ENCODE measurements around the gene CDC7.
"Not testable (repeated sequence)": the region's sequence is repeated elsewhere in the genome, so short reads cannot be mapped to it uniquely, and the experiment has no call there.

The CDC7 gene

DNA sequence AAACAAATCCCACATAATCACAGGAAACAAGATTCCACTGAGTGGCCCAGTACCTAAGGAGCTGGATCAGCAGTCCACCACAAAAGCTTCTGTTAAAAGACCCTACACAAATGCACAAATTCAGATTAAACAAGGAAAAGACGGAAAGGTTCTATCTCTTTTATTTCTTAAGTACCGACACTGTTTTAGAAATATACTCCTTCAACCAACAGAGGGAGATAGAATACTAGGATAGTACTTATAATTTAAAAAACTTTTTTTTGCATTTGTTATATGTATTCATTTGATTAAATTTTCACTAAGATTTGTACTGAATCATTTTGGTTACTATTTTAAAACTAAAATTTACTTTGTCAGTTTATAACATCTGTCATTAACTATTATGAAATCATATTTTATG is 12.5 kb downstream of the CDC7 start:
- no peak for DNase-seq

DNA sequence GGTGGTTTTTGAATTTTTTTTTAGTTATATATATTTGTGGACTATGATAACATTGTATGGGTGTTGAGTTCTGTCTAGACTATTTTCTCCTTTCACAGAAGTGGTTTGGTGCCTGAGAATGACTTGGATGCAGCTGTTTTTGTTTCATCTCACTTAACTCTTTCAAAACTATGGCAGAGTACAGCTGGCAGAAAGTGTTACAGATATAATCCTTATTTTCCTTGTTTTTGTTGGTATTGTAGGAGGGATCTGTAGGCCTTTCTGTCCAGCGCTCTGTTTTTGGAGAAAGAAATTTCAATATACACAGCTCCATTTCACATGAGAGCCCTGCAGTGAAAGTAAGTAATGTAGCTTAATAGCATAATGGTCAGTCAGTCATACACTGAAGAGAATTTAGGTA is 13.1 kb downstream of the CDC7 start:
- no peak for DNase-seq

- DNase-seq = no peak
These were observed 15.3 kb downstream of the CDC7 start for GRCh38 chr1:91515994-91516393.

GRCh38 chr1:91516605-91517004 is 16.0 kb downstream of the CDC7 start:
- not testable (repeated sequence) for DNase-seq

DNA sequence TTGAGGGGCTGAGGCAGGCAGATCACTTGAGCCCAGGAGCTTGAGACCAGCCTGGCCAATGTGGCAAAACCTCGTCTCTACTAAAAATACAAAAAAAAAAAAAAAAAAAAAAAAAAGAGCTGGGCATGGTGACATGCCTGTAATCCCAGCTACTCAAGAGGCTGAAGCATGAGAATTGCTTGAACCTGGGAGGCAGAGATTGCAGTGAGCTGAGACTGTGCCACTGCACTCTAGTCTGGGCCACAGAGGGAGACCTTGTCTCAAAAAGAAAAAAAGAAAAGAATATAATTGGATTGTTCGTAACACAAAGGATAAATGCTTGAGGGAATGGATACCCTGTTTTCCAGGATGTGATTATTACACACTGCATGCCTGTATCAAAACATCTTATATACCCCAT is 18.5 kb downstream of the CDC7 start:
- peak; percentile 63 for DNase-seq

DNA sequence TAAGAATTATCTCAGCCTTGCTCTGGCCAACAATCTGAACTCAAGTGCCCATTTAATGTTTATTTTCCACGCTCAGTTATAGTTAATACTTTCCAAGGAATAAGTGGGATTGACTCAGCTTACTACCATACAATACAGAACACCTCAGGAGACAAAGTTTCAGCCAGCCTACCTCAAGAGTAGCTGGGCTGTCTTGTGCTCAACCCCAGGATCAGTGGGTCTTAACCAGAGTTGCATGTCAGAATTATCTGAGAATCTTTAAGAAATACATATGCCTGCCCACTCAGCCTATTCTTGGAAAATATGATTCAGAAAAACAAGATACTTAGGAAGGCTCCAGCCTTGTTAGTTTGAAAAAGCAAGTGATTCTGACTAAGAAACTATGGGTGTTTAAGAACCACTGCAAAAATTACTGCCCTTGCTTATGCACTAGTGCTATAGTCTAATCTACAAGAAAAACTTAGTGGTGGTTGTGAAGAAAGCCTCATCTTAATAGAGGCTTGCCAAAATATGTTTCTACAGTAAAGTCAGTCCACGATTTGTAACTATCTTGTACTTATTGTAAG is 20.4 kb downstream of the CDC7 start:
- no peak for DNase-seq

- DNase-seq = peak; percentile 18
These were observed 22.8 kb downstream of the CDC7 start for GRCh38 chr1:91523482-91523881.

- no peak for DNase-seq
These were observed 25.8 kb downstream of the CDC7 start for GRCh38 chr1:91526496-91526895.

- DNase-seq = no peak
These were observed 26.7 kb downstream of the CDC7 start for GRCh38 chr1:91527266-91527765.

GRCh38 chr1:91527781-91528180 is 27.1 kb downstream of the CDC7 start:
- no peak for DNase-seq

DNA sequence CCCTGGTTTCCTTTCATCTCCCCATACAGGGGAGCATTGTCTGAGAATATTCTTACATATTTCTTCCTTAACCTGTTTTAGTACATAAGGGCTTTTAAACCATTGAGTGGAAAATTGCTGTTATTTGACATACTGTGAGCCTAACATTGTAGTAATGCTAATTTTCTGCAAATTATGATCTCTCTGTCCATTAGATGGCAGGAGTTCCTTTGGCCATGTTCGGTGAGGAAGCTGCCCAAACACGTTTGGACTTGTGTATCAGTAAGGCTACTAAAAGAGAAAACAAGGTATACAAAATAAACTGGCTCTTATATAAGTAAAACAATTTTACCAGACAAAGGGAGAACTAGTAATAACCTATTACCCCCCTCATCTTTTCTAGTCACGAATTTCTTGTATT is 29.2 kb downstream of the CDC7 start:
- DNase-seq = peak; percentile 27

- no peak for DNase-seq
These were observed 32.8 kb downstream of the CDC7 start for GRCh38 chr1:91533361-91534024.

DNA sequence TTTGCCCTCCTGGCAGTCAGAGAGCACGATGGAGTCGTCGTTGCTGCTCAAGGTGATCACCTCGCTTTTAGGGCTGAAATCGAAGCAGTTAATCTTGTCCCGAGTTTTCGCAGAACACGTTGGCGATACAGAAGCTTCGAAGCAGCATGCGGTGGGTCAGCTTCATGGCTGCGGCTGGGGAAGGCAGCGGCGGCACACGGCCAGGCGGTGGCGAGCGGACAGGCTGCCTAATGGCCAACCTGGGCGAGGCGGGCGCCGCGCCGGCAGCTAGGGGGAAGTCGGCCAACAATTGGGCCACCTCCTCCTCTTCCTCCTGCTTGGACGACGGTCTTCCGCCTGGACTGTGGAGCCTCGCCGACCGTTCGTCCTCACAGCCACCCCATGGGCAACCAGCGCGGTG is 34.8 kb downstream of the CDC7 start:
- DNase-seq = no peak

GRCh38 chr1:91537281-91537986 is 36.8 kb downstream of the CDC7 start:
- DNase-seq = peak; percentile 28

GRCh38 chr1:91537987-91538304 is 37.3 kb downstream of the CDC7 start:
- no peak for DNase-seq

- DNase-seq = no peak
These were observed 40.3 kb downstream of the CDC7 start for GRCh38 chr1:91540910-91541309.

DNA sequence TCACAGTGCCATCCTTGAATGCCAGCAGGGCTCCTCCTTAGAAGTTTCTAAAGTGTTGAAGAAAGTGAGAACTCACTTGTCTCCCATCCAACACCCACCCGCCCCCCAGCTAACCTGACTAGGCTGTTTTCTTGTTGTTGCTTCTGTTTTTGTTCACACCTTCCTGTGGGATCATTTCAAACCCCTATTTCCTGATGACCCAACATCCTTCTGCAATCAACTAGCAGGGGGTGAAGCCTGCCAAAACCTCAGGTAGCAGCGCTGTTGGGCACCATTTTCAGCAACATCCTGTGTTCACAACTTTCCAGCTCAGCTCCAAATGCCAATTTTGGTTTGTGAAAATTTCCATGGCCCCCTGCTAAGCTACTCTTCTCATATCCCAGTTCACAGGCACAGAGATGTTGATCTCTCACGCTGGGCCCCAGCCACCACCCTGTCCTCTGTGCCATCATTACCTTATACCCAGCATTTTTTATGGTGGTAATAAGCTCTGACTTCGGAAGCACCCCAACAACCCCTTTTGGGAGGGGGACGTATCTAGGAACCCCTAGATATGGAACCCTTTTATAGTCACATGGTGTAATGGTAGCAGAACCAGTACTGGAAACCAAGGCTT is 41.4 kb downstream of the CDC7 start:
- no peak for DNase-seq

- DNase-seq = peak; percentile 82
These were observed 45.1 kb downstream of the CDC7 start for GRCh38 chr1:91545506-91546300.

DNA sequence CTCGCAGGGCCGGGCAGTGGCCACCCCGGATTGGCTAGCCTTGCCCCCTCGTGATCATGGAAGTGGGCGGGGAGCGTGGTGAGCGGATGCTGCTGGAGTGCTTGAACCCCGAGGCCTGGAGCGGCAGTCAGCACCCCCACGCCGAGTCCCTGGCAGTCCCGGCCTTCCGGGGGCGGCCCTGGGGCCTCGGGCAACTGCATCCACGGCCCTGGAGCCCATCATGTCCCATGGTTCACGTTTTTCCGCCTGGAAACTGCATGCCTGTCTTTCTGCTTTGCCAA is 45.6 kb downstream of the CDC7 start:
- DNase-seq = no peak

- DNase-seq = no peak
These were observed 46.2 kb downstream of the CDC7 start for GRCh38 chr1:91546876-91547275.

DNA sequence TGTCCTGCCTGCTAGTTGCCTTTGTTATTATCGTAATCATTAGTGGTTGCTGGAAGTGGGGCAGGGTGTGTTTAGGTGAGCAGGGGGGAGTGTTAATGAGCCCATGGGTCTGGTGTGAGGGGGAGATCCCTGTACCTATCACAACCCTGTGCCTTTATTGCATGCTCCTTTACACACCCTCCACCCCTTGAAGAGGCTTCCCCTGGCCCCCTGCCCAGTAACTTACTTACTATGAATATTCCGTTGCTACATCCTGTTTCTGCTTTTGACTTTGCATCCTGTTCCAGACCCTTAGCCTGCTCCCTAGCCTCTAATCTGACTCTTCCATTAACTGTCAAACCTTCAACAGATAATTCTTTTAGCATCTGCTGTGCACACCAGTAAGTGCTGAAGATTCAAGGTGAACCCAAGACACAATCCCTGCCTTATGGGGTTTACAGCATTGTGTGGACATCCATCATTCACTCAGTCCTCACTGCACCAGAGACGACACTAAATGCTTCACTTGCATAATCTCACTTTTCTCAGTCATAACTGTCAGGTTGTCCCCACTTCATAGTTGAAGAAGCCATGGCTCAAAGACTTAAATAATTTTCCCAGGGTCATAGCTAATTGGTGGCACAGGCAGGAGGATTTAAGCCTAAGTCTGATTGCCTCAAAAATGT is 47.9 kb downstream of the CDC7 start:
- DNase-seq = peak; percentile 78

GRCh38 chr1:91549041-91549735 is 48.5 kb downstream of the CDC7 start:
- DNase-seq = no peak

Measured in NCI-H82 (cell line).